ENCODE data around the gene SULT1C2. TPM values are rescaled to one million over a fixed set of nuclear protein-coding genes. Genes with fewer than 3 reads are reported as not detected.

SULT1C2 gene
- total and polyA plus RNA-seq, 2 of the 13 experiments (the other 11 are each of a cell fraction or from before 2014, with no cell fraction given), result 4.0 to 6.2 TPM

GRCh38 chr2:108288534-108289106 lies at the start of gene SULT1C2 (continued):
- TF ChIP-seq ZNF574 (CRISPR knock-in tag; IDR thresholded peaks at IDR 0.05), result peak; percentile 80
- no peak for TF ChIP-seq ONECUT2 (CRISPR knock-in tag; IDR thresholded peaks at IDR 0.05)
- TF ChIP-seq NR2F6 (IDR thresholded peaks at IDR 0.05), result peak; percentile 53
- TF ChIP-seq NR2F6 (CRISPR knock-in tag; IDR thresholded peaks at IDR 0.05), result peak; percentile 77
- no peak for TF ChIP-seq ZBTB40 (IDR thresholded peaks at IDR 0.05)
- peak; percentile 64; the same call in 1 of the 2 replicates for TF ChIP-seq ZBTB40 (CRISPR knock-in tag; IDR thresholded peaks at IDR 0.05)
- peak; percentile 43; the same call in 1 of the 2 replicates for TF ChIP-seq KDM5B (CRISPR knock-in tag; IDR thresholded peaks at IDR 0.05; ENCODE audit: borderline replicate concordance)
- TF ChIP-seq ZNF280B (CRISPR knock-in tag; IDR thresholded peaks at IDR 0.05; ENCODE audit: borderline replicate concordance), result peak; percentile 43; the same call in 1 of the 2 replicates
- TF ChIP-seq HDAC1 (CRISPR knock-in tag; IDR thresholded peaks at IDR 0.05), result 0 out of 2 replicates have a peak, but pooled peaks have one; percentile 35
- TF ChIP-seq REPIN1 (CRISPR knock-in tag; IDR thresholded peaks at IDR 0.05; ENCODE audit: borderline replicate concordance, low read depth), result peak; percentile 57; the same call in 1 of the 2 replicates
- TF ChIP-seq ZNF205 (CRISPR knock-in tag; IDR thresholded peaks at IDR 0.05), result peak; percentile 58; the same call in 1 of the 2 replicates
- TF ChIP-seq CCDC6 (CRISPR knock-in tag; IDR thresholded peaks at IDR 0.05), result peak; percentile 45; the same call in 1 of the 2 replicates
- TF ChIP-seq ZNF512 (CRISPR knock-in tag; IDR thresholded peaks at IDR 0.05), result peak; percentile 71
- TF ChIP-seq TARDBP (CRISPR knock-in tag; IDR thresholded peaks at IDR 0.05), result peak; percentile 38; the same call in 1 of the 2 replicates
